Measurements from ENCODE around the gene FAM13A. TPM values are rescaled to one million over a fixed set of nuclear protein-coding genes. Genes with fewer than 3 reads are reported as not detected.

FAM13A gene
- total RNA-seq, 1 donor from 2014 or later = 40.3 TPM

DNA sequence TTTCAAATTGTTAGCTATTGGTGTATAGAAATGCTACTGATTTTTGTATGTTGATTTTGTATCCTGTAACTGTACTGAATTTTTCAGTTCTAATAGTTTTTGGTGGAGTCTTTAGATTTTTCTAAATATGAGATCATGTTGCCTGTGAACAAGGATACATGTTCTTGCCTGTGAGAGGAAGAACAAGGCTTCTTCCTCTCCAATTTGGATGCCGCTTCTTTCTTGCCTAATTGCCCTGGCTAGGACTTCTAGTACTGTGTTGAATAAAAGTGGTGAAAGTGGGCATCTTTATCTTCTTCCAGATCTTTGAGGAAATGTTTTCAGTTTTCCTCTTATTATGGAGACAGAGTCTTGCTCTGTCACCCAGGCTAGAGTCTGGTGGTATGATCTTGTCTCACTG, 343.2 kb downstream of the FAM13A start:
- Histone ChIP-seq H3K9me3 (ENCODE audit: low read depth) (peaks cover 11% of the 10 kb centered on the region), H3K36me3 (no peaks in the 10 kb centered on the region), H4K20me1 (ENCODE audit: low read depth) (no peaks in the 10 kb centered on the region), H3K27me3 (no peaks in the 10 kb centered on the region), H3K4me1 (no peaks in the 10 kb centered on the region), H3K4me2 (no peak overlapping the region), H3K4me3 (no peak overlapping the region), H3K79me2 (ENCODE audit: low read depth) (no peaks in the 10 kb centered on the region), H3K9ac (no peak overlapping the region), H3K27ac (no peak overlapping the region), H2AFZ (replicated peaks) (no peak overlapping the region), H3F3A (ENCODE audit: low read depth) (no peaks in the 10 kb centered on the region)
- H3K9me3 Mint-ChIP-seq = peaks cover 21% of the 10 kb centered on the region
- peaks cover 2% of the 10 kb centered on the region for H3K27me3 Mint-ChIP-seq (ENCODE audit: insufficient read depth, low read depth)
- no peak overlapping the region for H3K4me3 Mint-ChIP-seq
- H3K27ac Mint-ChIP-seq = no peak overlapping the region
- no peaks in the 10 kb centered on the region for H3K4me1 Mint-ChIP-seq
- peaks cover 20% of the 10 kb centered on the region for H3K36me3 Mint-ChIP-seq
- no peak for DNase-seq (ENCODE audit: low spot score)
- TF ChIP-seq EZH2 (IDR thresholded peaks at IDR 0.05) = no peak
- no peak for TF ChIP-seq EZH2phosphoT487 (IDR thresholded peaks at IDR 0.05)
- TF ChIP-seq, protein P1, sequence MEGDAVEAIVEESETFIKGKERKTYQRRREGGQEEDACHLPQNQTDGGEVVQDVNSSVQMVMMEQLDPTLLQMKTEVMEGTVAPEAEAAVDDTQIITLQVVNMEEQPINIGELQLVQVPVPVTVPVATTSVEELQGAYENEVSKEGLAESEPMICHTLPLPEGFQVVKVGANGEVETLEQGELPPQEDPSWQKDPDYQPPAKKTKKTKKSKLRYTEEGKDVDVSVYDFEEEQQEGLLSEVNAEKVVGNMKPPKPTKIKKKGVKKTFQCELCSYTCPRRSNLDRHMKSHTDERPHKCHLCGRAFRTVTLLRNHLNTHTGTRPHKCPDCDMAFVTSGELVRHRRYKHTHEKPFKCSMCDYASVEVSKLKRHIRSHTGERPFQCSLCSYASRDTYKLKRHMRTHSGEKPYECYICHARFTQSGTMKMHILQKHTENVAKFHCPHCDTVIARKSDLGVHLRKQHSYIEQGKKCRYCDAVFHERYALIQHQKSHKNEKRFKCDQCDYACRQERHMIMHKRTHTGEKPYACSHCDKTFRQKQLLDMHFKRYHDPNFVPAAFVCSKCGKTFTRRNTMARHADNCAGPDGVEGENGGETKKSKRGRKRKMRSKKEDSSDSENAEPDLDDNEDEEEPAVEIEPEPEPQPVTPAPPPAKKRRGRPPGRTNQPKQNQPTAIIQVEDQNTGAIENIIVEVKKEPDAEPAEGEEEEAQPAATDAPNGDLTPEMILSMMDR (IDR thresholded peaks at IDR 0.05) = no peak

DNA sequence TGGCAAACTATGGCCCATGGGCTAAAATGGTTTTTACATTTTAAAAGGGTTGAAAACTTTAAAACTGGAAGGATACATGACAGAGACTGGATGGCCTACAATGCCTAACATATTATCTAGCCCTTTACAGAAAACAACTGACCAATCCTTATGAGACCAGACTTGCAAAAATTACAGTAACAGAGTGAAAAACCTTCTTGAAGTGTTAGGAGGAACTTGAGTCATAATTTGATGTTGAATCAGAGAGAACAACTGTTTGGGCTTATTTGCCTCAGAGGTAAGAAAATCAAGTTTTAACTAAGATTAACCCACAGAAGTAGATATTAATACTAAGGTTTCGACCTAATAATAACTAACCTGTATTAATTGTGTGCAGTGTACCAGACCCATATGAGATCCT, 347.0 kb downstream of the FAM13A start:
- peaks cover 2% of the 10 kb centered on the region for H3K36me3 Mint-ChIP-seq
- no peaks in the 10 kb centered on the region for H3K9me3 ChIP-seq (ENCODE audit: low read depth)
- H3K27ac ChIP-seq = no peak overlapping the region
- no peaks in the 10 kb centered on the region for H3K4me1 ChIP-seq
- no peak for DNase-seq (ENCODE audit: low spot score)
- no peak overlapping the region for H3K9ac ChIP-seq
- no peak overlapping the region for H3K27ac Mint-ChIP-seq
- no peaks in the 10 kb centered on the region for H3K27me3 ChIP-seq
- H2AFZ ChIP-seq (replicated peaks) = no peak overlapping the region
- no peaks in the 10 kb centered on the region for H3K79me2 ChIP-seq (ENCODE audit: low read depth)
- no peaks in the 10 kb centered on the region for H3K9me3 Mint-ChIP-seq
- no peaks in the 10 kb centered on the region for H3K27me3 Mint-ChIP-seq (ENCODE audit: insufficient read depth, low read depth)
- no peaks in the 10 kb centered on the region for H3F3A ChIP-seq (ENCODE audit: low read depth)
- no peaks in the 10 kb centered on the region for H4K20me1 ChIP-seq (ENCODE audit: low read depth)
- peaks cover 4% of the 10 kb centered on the region for H3K4me1 Mint-ChIP-seq
- TF ChIP-seq EZH2 (IDR thresholded peaks at IDR 0.05) (no peak), EZH2phosphoT487 (IDR thresholded peaks at IDR 0.05) (no peak)
- H3K4me3 ChIP-seq = no peak overlapping the region
- H3K4me2 ChIP-seq = no peak overlapping the region
- no peak overlapping the region for H3K4me3 Mint-ChIP-seq
- H3K36me3 ChIP-seq = no peaks in the 10 kb centered on the region

DNA sequence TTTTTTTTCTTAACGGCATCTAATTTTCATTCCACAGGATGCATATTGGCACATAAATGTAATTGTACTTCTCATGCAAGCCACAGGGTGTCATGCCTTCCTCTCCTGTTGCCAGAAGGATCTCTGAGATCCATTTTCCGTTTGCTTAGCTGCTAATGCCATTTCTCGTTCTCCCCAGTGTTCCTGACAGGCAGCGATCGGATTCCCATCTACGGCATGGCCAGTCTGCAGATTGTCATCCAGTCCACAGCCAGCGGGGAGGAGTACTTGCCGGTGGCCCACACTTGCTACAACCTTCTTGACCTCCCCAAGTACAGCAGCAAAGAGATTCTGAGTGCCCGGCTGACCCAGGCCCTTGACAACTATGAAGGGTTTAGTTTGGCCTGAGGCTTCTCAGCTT, 350.4 kb downstream of the FAM13A start:
- Histone ChIP-seq H3K27me3 (no peaks in the 10 kb centered on the region), H3F3A (ENCODE audit: low read depth) (no peaks in the 10 kb centered on the region), H3K9ac (no peak overlapping the region), H2AFZ (replicated peaks) (peak overlapping the region; percentile 95), H3K4me1 (no peaks in the 10 kb centered on the region), H3K79me2 (ENCODE audit: low read depth) (no peaks in the 10 kb centered on the region), H3K27ac (no peak overlapping the region), H4K20me1 (ENCODE audit: low read depth) (no peaks in the 10 kb centered on the region), H3K4me2 (no peak overlapping the region), H3K36me3 (no peaks in the 10 kb centered on the region), H3K4me3 (no peak overlapping the region), H3K9me3 (ENCODE audit: low read depth) (no peaks in the 10 kb centered on the region)
- no peaks in the 10 kb centered on the region for H3K9me3 Mint-ChIP-seq
- no peak overlapping the region for H3K4me3 Mint-ChIP-seq
- H3K27me3 Mint-ChIP-seq (ENCODE audit: insufficient read depth, low read depth) = no peaks in the 10 kb centered on the region
- TF ChIP-seq, protein P1 (IDR thresholded peaks at IDR 0.05) = peak; percentile 56
- no peak for TF ChIP-seq EZH2phosphoT487 (IDR thresholded peaks at IDR 0.05)
- TF ChIP-seq EZH2 (IDR thresholded peaks at IDR 0.05) = no peak
- H3K36me3 Mint-ChIP-seq = no peaks in the 10 kb centered on the region
- peak; percentile 45 for DNase-seq (ENCODE audit: low spot score)
- peaks cover 4% of the 10 kb centered on the region for H3K4me1 Mint-ChIP-seq
- H3K27ac Mint-ChIP-seq = peak overlapping the region; percentile 75

GRCh38 chr4:88705805-88706492, 351.0 kb downstream of the FAM13A start:
- no peak overlapping the region for H3K27ac Mint-ChIP-seq
- no peaks in the 10 kb centered on the region for H3K36me3 Mint-ChIP-seq
- Histone ChIP-seq H4K20me1 (ENCODE audit: low read depth) (no peaks in the 10 kb centered on the region), H3K79me2 (ENCODE audit: low read depth) (no peaks in the 10 kb centered on the region), H3K27ac (no peak overlapping the region), H3K4me3 (no peak overlapping the region), H3K4me1 (no peaks in the 10 kb centered on the region), H2AFZ (replicated peaks) (peak overlapping the region; percentile 95), H3K9me3 (ENCODE audit: low read depth) (no peaks in the 10 kb centered on the region), H3K9ac (no peak overlapping the region), H3K4me2 (no peak overlapping the region), H3F3A (ENCODE audit: low read depth) (no peaks in the 10 kb centered on the region), H3K27me3 (no peaks in the 10 kb centered on the region), H3K36me3 (no peaks in the 10 kb centered on the region)
- no peak overlapping the region for H3K4me3 Mint-ChIP-seq
- TF ChIP-seq EZH2 (IDR thresholded peaks at IDR 0.05) (no peak), EZH2phosphoT487 (IDR thresholded peaks at IDR 0.05) (no peak)
- TF ChIP-seq, protein P1 (IDR thresholded peaks at IDR 0.05) = no peak
- H3K27me3 Mint-ChIP-seq (ENCODE audit: insufficient read depth, low read depth) = no peaks in the 10 kb centered on the region
- no peak for DNase-seq (ENCODE audit: low spot score)
- H3K9me3 Mint-ChIP-seq = no peaks in the 10 kb centered on the region
- peaks cover 4% of the 10 kb centered on the region for H3K4me1 Mint-ChIP-seq

Data from neural progenitor cell (in vitro differentiated cells).